ENCODE measurements around the gene RNF141.

DNA sequence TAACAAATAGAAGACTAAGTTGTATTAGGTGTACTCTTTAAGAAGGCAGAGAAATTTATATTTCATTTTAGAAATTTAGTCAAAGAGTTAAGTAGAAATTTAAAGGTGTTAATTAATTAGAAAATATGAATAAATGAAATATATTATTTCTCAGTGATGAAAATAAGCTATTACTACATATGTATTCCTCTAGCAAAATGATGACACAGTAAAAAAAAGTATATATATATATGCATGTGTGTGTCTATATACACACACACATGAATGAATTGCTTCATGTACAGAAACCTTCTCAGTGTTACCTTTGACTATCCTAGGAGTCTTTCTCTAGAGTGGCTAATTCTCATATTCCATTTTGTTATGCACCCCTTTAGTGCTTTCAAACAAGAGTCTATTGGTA is 7.7 kb downstream of the RNF141 start:
- TF ChIP-seq, protein P1, sequence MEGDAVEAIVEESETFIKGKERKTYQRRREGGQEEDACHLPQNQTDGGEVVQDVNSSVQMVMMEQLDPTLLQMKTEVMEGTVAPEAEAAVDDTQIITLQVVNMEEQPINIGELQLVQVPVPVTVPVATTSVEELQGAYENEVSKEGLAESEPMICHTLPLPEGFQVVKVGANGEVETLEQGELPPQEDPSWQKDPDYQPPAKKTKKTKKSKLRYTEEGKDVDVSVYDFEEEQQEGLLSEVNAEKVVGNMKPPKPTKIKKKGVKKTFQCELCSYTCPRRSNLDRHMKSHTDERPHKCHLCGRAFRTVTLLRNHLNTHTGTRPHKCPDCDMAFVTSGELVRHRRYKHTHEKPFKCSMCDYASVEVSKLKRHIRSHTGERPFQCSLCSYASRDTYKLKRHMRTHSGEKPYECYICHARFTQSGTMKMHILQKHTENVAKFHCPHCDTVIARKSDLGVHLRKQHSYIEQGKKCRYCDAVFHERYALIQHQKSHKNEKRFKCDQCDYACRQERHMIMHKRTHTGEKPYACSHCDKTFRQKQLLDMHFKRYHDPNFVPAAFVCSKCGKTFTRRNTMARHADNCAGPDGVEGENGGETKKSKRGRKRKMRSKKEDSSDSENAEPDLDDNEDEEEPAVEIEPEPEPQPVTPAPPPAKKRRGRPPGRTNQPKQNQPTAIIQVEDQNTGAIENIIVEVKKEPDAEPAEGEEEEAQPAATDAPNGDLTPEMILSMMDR (IDR thresholded peaks at IDR 0.05 in 2 of 3, conservative IDR thresholded peaks at IDR 0.05 in 1 of 3; ENCODE audit: control insufficient read depth in 2 of 3, extremely low read depth in 1 of 3, insufficient read depth in 1 of 3, low read depth in 3 of 3, low read length in 3 of 3): no peak
- TF ChIP-seq SIN3A (IDR thresholded peaks at IDR 0.05; ENCODE audit: low read depth, low read length) (no peak), MEF2A (IDR thresholded peaks at IDR 0.05; ENCODE audit: insufficient read depth, low read depth, low read length) (no peak), GABPA (IDR thresholded peaks at IDR 0.05; ENCODE audit: low read depth) (no peak), TARDBP (IDR thresholded peaks at IDR 0.05; ENCODE audit: borderline replicate concordance) (no peak), BRCA1 (IDR thresholded peaks at IDR 0.05; ENCODE audit: low read depth, low read length) (no peak), CREM (IDR thresholded peaks at IDR 0.05; ENCODE audit: low read depth) (no peak), JUND (IDR thresholded peaks at IDR 0.05; ENCODE audit: low read depth, low read length) (no peak), POLR2A (IDR thresholded peaks at IDR 0.05; ENCODE audit: low read depth, low read length) (no peak), MAX (IDR thresholded peaks at IDR 0.05; ENCODE audit: low read depth, low read length) (no peak)
- TF ChIP-seq, protein P2, sequence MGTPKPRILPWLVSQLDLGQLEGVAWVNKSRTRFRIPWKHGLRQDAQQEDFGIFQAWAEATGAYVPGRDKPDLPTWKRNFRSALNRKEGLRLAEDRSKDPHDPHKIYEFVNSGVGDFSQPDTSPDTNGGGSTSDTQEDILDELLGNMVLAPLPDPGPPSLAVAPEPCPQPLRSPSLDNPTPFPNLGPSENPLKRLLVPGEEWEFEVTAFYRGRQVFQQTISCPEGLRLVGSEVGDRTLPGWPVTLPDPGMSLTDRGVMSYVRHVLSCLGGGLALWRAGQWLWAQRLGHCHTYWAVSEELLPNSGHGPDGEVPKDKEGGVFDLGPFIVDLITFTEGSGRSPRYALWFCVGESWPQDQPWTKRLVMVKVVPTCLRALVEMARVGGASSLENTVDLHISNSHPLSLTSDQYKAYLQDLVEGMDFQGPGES (IDR thresholded peaks at IDR 0.05): no peak
- TF ChIP-seq, protein P3, sequence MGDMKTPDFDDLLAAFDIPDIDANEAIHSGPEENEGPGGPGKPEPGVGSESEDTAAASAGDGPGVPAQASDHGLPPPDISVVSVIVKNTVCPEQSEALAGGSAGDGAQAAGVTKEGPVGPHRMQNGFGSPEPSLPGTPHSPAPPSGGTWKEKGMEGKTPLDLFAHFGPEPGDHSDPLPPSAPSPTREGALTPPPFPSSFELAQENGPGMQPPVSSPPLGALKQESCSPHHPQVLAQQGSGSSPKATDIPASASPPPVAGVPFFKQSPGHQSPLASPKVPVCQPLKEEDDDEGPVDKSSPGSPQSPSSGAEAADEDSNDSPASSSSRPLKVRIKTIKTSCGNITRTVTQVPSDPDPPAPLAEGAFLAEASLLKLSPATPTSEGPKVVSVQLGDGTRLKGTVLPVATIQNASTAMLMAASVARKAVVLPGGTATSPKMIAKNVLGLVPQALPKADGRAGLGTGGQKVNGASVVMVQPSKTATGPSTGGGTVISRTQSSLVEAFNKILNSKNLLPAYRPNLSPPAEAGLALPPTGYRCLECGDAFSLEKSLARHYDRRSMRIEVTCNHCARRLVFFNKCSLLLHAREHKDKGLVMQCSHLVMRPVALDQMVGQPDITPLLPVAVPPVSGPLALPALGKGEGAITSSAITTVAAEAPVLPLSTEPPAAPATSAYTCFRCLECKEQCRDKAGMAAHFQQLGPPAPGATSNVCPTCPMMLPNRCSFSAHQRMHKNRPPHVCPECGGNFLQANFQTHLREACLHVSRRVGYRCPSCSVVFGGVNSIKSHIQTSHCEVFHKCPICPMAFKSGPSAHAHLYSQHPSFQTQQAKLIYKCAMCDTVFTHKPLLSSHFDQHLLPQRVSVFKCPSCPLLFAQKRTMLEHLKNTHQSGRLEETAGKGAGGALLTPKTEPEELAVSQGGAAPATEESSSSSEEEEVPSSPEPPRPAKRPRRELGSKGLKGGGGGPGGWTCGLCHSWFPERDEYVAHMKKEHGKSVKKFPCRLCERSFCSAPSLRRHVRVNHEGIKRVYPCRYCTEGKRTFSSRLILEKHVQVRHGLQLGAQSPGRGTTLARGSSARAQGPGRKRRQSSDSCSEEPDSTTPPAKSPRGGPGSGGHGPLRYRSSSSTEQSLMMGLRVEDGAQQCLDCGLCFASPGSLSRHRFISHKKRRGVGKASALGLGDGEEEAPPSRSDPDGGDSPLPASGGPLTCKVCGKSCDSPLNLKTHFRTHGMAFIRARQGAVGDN (IDR thresholded peaks at IDR 0.05): no peak

Measured in GM12878 (cell line).